MCF 10A (cell line): ENCODE results near the gene PRRX2. TPM values are rescaled to one million over a fixed set of nuclear protein-coding genes. Genes with fewer than 3 reads are reported as not detected.
A peak's percentile ranks its signal among the peaks of the same experiment; 100 is the strongest.
"Not testable (repeated sequence)": the region's sequence is repeated elsewhere in the genome, so short reads cannot be mapped to it uniquely, and the experiment has no call there.

ENCODE experiments used
- BruUV-seq: library from RNA; stranded (reverse); fragments of 400-500 nt; replicated peaks from 2 replicates; lab custom pipeline; 2021; lab: Mats Ljungman, UMichigan
- CTCF ChIA-PET: fragments of 300-600 bp; sonication (Branson Sonifier 250); formaldehyde crosslinking; extraction: SDS; loops from one replicate; lab custom pipeline; 2021; ENCODE audit warnings: antibody characterized with exemption, inconsistent platforms; lab: Yijun Ruan, JAX
- POLR2A ChIA-PET: fragments of 300-600, 350-650 bp; sonication (Branson Sonifier 250); formaldehyde crosslinking; extraction: SDS; loops from one replicate; lab custom pipeline; 2020; ENCODE audit warnings: antibody characterized with exemption, inconsistent platforms; lab: Yijun Ruan, JAX
- DNase-seq: peaks from one replicate; pipeline ENCODE4 v3.0.0-alpha.2; 2018; ENCODE audit not compliant: unreplicated experiment
- H3K27ac Mint-ChIP-seq: one replicate; pipeline ENCODE4 v1.8.0; 2022; ENCODE audit warnings: mild to moderate bottlenecking, low read depth, mixed read lengths; ENCODE audit not compliant: unreplicated experiment
- H3K27me3 Mint-ChIP-seq: one replicate; pipeline ENCODE4 v1.8.0; 2022; ENCODE audit warnings: mixed read lengths; ENCODE audit not compliant: insufficient read depth, unreplicated experiment
- H3K36me3 Mint-ChIP-seq: one replicate; pipeline ENCODE4 v1.8.0; 2022; ENCODE audit warnings: mild to moderate bottlenecking, moderate library complexity, mixed read lengths; ENCODE audit not compliant: insufficient read depth, unreplicated experiment
- H3K4me1 Mint-ChIP-seq: one replicate; pipeline ENCODE4 v1.8.0; 2022; ENCODE audit warnings: mixed read lengths; ENCODE audit not compliant: insufficient read depth, unreplicated experiment
- H3K4me3 Mint-ChIP-seq: one replicate; pipeline ENCODE4 v1.8.0; 2022; ENCODE audit warnings: mild to moderate bottlenecking, moderate library complexity, mixed read lengths; ENCODE audit not compliant: unreplicated experiment
- H3K9me3 Mint-ChIP-seq: one replicate; pipeline ENCODE4 v1.8.0; 2022; ENCODE audit warnings: mixed read lengths; ENCODE audit not compliant: unreplicated experiment
- CTCF ChIP-seq: fragments of 200-600 bp; IDR thresholded peaks from one replicate; pipeline ENCODE4 v1.8.0; 2022; ENCODE audit warnings: antibody characterized with exemption, mild to moderate bottlenecking; ENCODE audit not compliant: unreplicated experiment
- intact Hi-C: fragments of 100-400 bp; cut with micrococcal nuclease; formaldehyde crosslinking; loops from 2 replicates; pipeline ENCODE4 v1.14.1; 2022
- total RNA-seq: library from RNA; stranded (reverse); gene quantifications from 2 replicates; pipeline ENCODE4 v1.2.3, GENCODE V29; 2022

Gene PRRX2
- total RNA-seq, 1 experiment from 2014 or later: not detected

- BruUV-seq: no TSS peak
- Mint-ChIP-seq H3K9me3 (no peaks in the 10 kb centered on the region), H3K27me3 (no peaks in the 10 kb centered on the region), H3K4me1 (peaks cover 5% of the 10 kb centered on the region), H3K36me3 (no peaks in the 10 kb centered on the region), H3K4me3 (no peak overlapping the region), H3K27ac (peak overlapping the region; percentile 3)
- intact Hi-C loops: no loop called here
- ChIA-PET CTCF (interaction anchor here (1.1 to 1.2 kb wide), 2 partner anchors 70 to 135 kb away, joined by 4 to 6 read pairs; no protein-coding TSS in a partner anchor), POLR2A (interaction anchor here (0.6 kb wide), 1 partner anchor 655 kb away, joined by 3 read pairs; no protein-coding TSS in a partner anchor)
- DNase-seq: no peak
- no peak for TF ChIP-seq CTCF
These were observed 9.8 kb upstream of the PRRX2 start for GRCh38 chr9:129655696-129656095.

DNA sequence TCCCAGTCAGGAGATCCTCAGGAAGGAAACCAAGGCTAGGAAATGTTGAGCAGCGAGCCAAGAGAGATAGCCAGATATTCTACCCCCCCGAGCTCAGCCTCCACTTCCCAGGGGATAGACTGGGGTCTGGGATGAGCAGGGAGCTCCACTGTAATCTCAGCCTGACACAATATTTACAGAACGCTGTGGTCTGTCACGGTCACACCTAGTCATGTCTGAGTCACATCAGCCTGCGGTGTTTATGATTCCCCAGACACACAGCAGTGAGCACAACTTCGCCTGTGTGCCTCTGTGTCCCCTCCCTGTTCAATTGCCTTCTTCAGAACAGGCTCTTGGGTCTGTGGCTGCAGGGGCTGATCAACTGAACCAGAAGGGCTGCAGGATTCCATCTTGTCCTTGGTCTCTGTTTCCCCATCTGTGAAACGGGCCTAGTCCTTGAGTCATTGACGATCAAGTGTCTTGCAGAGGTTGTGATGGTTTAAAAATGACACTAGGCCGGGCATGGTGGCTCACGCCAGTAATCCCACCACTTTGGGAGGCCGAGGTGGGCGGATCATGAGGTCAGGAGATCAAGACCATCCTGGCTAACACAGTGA, 8.6 kb upstream of the PRRX2 start:
- no peak overlapping the region for H3K27ac Mint-ChIP-seq
- no peaks in the 10 kb centered on the region for H3K27me3 Mint-ChIP-seq
- H3K4me1 Mint-ChIP-seq: peaks cover 5% of the 10 kb centered on the region
- BruUV-seq: no TSS peak
- no peaks in the 10 kb centered on the region for H3K36me3 Mint-ChIP-seq
- H3K4me3 Mint-ChIP-seq: no peak overlapping the region
- POLR2A ChIA-PET: interaction anchor here (0.9 kb wide), 1 partner anchor 121 kb away, joined by 4 read pairs; no protein-coding TSS in a partner anchor
- peak; percentile 64 for DNase-seq
- no peak for TF ChIP-seq CTCF
- no peaks in the 10 kb centered on the region for H3K9me3 Mint-ChIP-seq
- CTCF ChIA-PET: interaction anchor here (0.6 to 1.2 kb wide), 5 partner anchors 69 to 242 kb away, joined by 3 to 6 read pairs (median 4); no protein-coding TSS in a partner anchor
- intact Hi-C loops: no loop called here

GRCh38 chr9:129661029-129661428, 4.4 kb upstream of the PRRX2 start:
- no peak for DNase-seq
- intact Hi-C loops: no loop called here
- Mint-ChIP-seq H3K9me3 (no peaks in the 10 kb centered on the region), H3K27ac (no peak overlapping the region), H3K36me3 (no peaks in the 10 kb centered on the region), H3K4me1 (peaks cover 5% of the 10 kb centered on the region), H3K4me3 (no peak overlapping the region), H3K27me3 (peaks cover 8% of the 10 kb centered on the region)
- no peak for TF ChIP-seq CTCF
- ChIA-PET CTCF (interaction anchor here (0.7 kb wide), 1 partner anchor 131 kb away, joined by 5 read pairs; no protein-coding TSS in a partner anchor), POLR2A (interaction anchor here (0.7 to 1.5 kb wide), 2 partner anchors 92 to 116 kb away, joined by 3 read pairs; partner anchors contain the start of gene PTGES)
- no TSS peak for BruUV-seq

GRCh38 chr9:129662239-129662638, 3.2 kb upstream of the PRRX2 start:
- BruUV-seq, H3K27ac Mint-ChIP-seq, H3K9me3 Mint-ChIP-seq, DNase-seq, intact Hi-C loops, H3K4me1 Mint-ChIP-seq, H3K4me3 Mint-ChIP-seq, H3K36me3 Mint-ChIP-seq: not testable (repeated sequence)
- ChIA-PET POLR2A (interaction anchor here (0.6 kb wide), 1 partner anchor 66 kb away, joined by 3 read pairs; no protein-coding TSS in a partner anchor), CTCF (interaction anchor here (0.6 to 0.9 kb wide), 3 partner anchors 30 to 342 kb away, joined by 3 to 6 read pairs (median 5); no protein-coding TSS in a partner anchor)
- H3K27me3 Mint-ChIP-seq: peaks cover 13% of the 10 kb centered on the region
